Nephron progenitor cell (in vitro differentiated cells): ENCODE data around the gene DNAJC17.

Experiments used
- DNase-seq: peaks from one replicate; pipeline ENCODE4 v3.0.0; 2021
- H3K27ac Mint-ChIP-seq: 2 replicates; pipeline ENCODE4 v1.8.0; 2021; ENCODE audit warnings: mild to moderate bottlenecking, moderate library complexity, mixed read lengths
- H3K27me3 Mint-ChIP-seq: 2 replicates; pipeline ENCODE4 v1.8.0; 2021; ENCODE audit warnings: mild to moderate bottlenecking, low read depth, mixed read lengths; ENCODE audit not compliant: poor library complexity
- H3K36me3 Mint-ChIP-seq: 2 replicates; pipeline ENCODE4 v1.8.0; 2021; ENCODE audit warnings: low read depth, mixed read lengths
- H3K4me1 Mint-ChIP-seq: 2 replicates; pipeline ENCODE4 v1.8.0; 2021; ENCODE audit warnings: mixed read lengths
- H3K4me3 Mint-ChIP-seq: 2 replicates; pipeline ENCODE4 v1.8.0; 2021; ENCODE audit warnings: mild to moderate bottlenecking, moderate library complexity, mixed read lengths
- H3K9me3 Mint-ChIP-seq: 2 replicates; pipeline ENCODE4 v1.8.0; 2021; ENCODE audit warnings: mild to moderate bottlenecking, moderate library complexity, mixed read lengths
- CTCF ChIP-seq: fragments of 200-600 bp; sonication (generic); IDR thresholded peaks from 2 replicates; pipeline ENCODE4 v1.5.0; 2021; ENCODE audit warnings: antibody characterized with exemption

Gene DNAJC17

GRCh38 chr15:40756938-40757337 lies 50.3 kb downstream of the DNAJC17 start:
- peak overlapping the region; percentile 81 for H3K27ac Mint-ChIP-seq
- TF ChIP-seq CTCF = no peak
- H3K27me3 Mint-ChIP-seq = no peaks in the 10 kb centered on the region
- H3K4me3 Mint-ChIP-seq = peak overlapping the region; percentile 31
- H3K9me3 Mint-ChIP-seq = no peaks in the 10 kb centered on the region
- no peaks in the 10 kb centered on the region for H3K36me3 Mint-ChIP-seq
- no peak for DNase-seq
- H3K4me1 Mint-ChIP-seq = peaks cover 56% of the 10 kb centered on the region

GRCh38 chr15:40755812-40756208 lies 51.5 kb downstream of the DNAJC17 start:
- TF ChIP-seq CTCF = no peak
- peak overlapping the region; percentile 97 for H3K4me3 Mint-ChIP-seq
- H3K27ac Mint-ChIP-seq = peak overlapping the region; percentile 98
- no peak for DNase-seq
- no peaks in the 10 kb centered on the region for H3K9me3 Mint-ChIP-seq
- no peaks in the 10 kb centered on the region for H3K27me3 Mint-ChIP-seq
- peaks cover 6% of the 10 kb centered on the region for H3K36me3 Mint-ChIP-seq
- peaks cover 53% of the 10 kb centered on the region for H3K4me1 Mint-ChIP-seq

GRCh38 chr15:40754883-40755811 lies 52.1 kb downstream of the DNAJC17 start, which contains the start of gene RMDN3:
RMDN3 (minus strand) TSS chr15:40755254; CDS start chr15:40754783, 471 bp downstream.
- Mint-ChIP-seq H3K27ac (peak within 1 kb of the TSS; percentile 98), H3K4me1 (peaks cover 46% of the 10 kb centered on the region), H3K36me3 (peaks cover 6% of the 10 kb centered on the region), H3K4me3 (peak within 1 kb of the TSS; percentile 97), H3K27me3 (no peaks in the 10 kb centered on the region), H3K9me3 (no peaks in the 10 kb centered on the region)
- TF ChIP-seq CTCF = no peak
- DNase-seq = peak; percentile 97

GRCh38 chr15:40754574-40754882 lies 52.7 kb downstream of the DNAJC17 start:
- DNase-seq = peak; percentile 46
- no peak overlapping the region for H3K27ac Mint-ChIP-seq
- H3K9me3 Mint-ChIP-seq = no peaks in the 10 kb centered on the region
- peak overlapping the region; percentile 97 for H3K4me3 Mint-ChIP-seq
- H3K27me3 Mint-ChIP-seq = no peaks in the 10 kb centered on the region
- H3K4me1 Mint-ChIP-seq = peaks cover 43% of the 10 kb centered on the region
- H3K36me3 Mint-ChIP-seq = peaks cover 8% of the 10 kb centered on the region
- no peak for TF ChIP-seq CTCF

GRCh38 chr15:40751745-40752144 lies 55.5 kb downstream of the DNAJC17 start:
- H3K4me1 Mint-ChIP-seq = peaks cover 39% of the 10 kb centered on the region
- TF ChIP-seq CTCF = no peak
- no peaks in the 10 kb centered on the region for H3K9me3 Mint-ChIP-seq
- H3K4me3 Mint-ChIP-seq = no peak overlapping the region
- no peak overlapping the region for H3K27ac Mint-ChIP-seq
- DNase-seq = no peak
- no peaks in the 10 kb centered on the region for H3K27me3 Mint-ChIP-seq
- H3K36me3 Mint-ChIP-seq = peaks cover 10% of the 10 kb centered on the region

GRCh38 chr15:40750885-40751284 lies 56.4 kb downstream of the DNAJC17 start:
- no peaks in the 10 kb centered on the region for H3K27me3 Mint-ChIP-seq
- H3K4me1 Mint-ChIP-seq = peaks cover 32% of the 10 kb centered on the region

More at GRCh38 chr15:40750885-40751284, 56.4 kb downstream of the DNAJC17 start:
- Mint-ChIP-seq H3K27ac (no peak overlapping the region), H3K36me3 (peaks cover 10% of the 10 kb centered on the region), H3K4me3 (no peak overlapping the region), H3K9me3 (no peaks in the 10 kb centered on the region)
- DNase-seq = no peak
- no peak for TF ChIP-seq CTCF
